CD14-positive monocyte (primary cell): ENCODE measurements around the gene KRTAP10-4. TPM values are rescaled to one million over a fixed set of nuclear protein-coding genes. Genes with fewer than 3 reads are reported as not detected.

ENCODE experiments used
- DNase-seq, 3 donors: peaks; one replicate each; pipeline ENCODE4 v3.0.0-alpha.2; 2011 to 2022
- H2AFZ ChIP-seq: 2 replicates; pipeline ENCODE4 v1.6.0; 2012; ENCODE audit warnings: mild to moderate bottlenecking, low read depth, low read length, inconsistent platforms; ENCODE audit not compliant: insufficient read depth, poor library complexity, severe bottlenecking
- H3K27ac ChIP-seq, 2 donors: 1 replicate in 1 of 2; 2 replicates in 1 of 2; pipeline ENCODE4 v1.5.1; 2012 to 2013; ENCODE audit warnings: low read length in 2 of 2, control low read depth in 1 of 2, inconsistent platforms in 1 of 2, low read depth in 1 of 2, mild to moderate bottlenecking in 1 of 2
- H3K27me3 ChIP-seq, 2 donors: one replicate each; pipeline versions ENCODE4 v1.6.0 to v1.6.1; 2011 to 2013; ENCODE audit warnings: low read length in 2 of 2; ENCODE audit not compliant: control insufficient read depth in 2 of 2, insufficient read depth in 2 of 2
- H3K36me3 ChIP-seq, 2 donors: replicated peaks in 1 of 2; 1 replicate in 1 of 2; 2 replicates in 1 of 2; pipeline versions ENCODE4 v1.5.1 to v1.6.1; 2012 to 2013; ENCODE audit warnings: low read length in 2 of 2, control low read depth in 1 of 2, inconsistent platforms in 1 of 2, mild to moderate bottlenecking in 1 of 2; ENCODE audit not compliant: insufficient read depth in 2 of 2, control insufficient read depth in 1 of 2
- H3K4me1 ChIP-seq, 2 donors: 1 replicate in 1 of 2; 2 replicates in 1 of 2; pipeline versions ENCODE4 v1.5.1 to v1.6.1; 2012 to 2013; ENCODE audit warnings: low read length in 2 of 2, control low read depth in 1 of 2, inconsistent platforms in 1 of 2, mild to moderate bottlenecking in 1 of 2, moderate library complexity in 1 of 2; ENCODE audit not compliant: insufficient read depth in 2 of 2, control insufficient read depth in 1 of 2
- H3K4me2 ChIP-seq: replicated peaks from 2 replicates; pipeline ENCODE3; 2012; ENCODE audit warnings: low read length, moderate library complexity, mild to moderate bottlenecking; ENCODE audit not compliant: poor library complexity, severe bottlenecking; ENCODE audit errors: extremely low read depth
- H3K4me3 ChIP-seq, 3 experiments: fragments of 200-600 bp in 1 of 3; sonication (generic) in 1 of 3; replicated peaks in 1 of 3; 1 replicate in 2 of 3; 2 replicates in 1 of 3; pipeline ENCODE4 v1.5.1; 2011 to 2013; ENCODE audit warnings: low read length in 3 of 3, mild to moderate bottlenecking in 3 of 3, control low read depth in 2 of 3, low read depth in 2 of 3, inconsistent platforms in 1 of 3, moderate library complexity in 1 of 3
- H3K79me2 ChIP-seq: 2 replicates; pipeline ENCODE4 v1.6.0; 2012; ENCODE audit warnings: mild to moderate bottlenecking, control low read depth, inconsistent platforms, low read length, moderate library complexity; ENCODE audit not compliant: insufficient read depth
- H3K9ac ChIP-seq: 2 replicates; pipeline ENCODE4 v1.6.0; 2017; ENCODE audit warnings: low read length, mild to moderate bottlenecking; ENCODE audit not compliant: insufficient read depth, poor library complexity, severe bottlenecking
- H3K9me3 ChIP-seq, 2 donors: replicated peaks in 1 of 2; 1 replicate in 1 of 2; 2 replicates in 1 of 2; pipeline versions ENCODE4 v1.5.1 to v1.6.1; 2012 to 2013; ENCODE audit warnings: low read length in 2 of 2, control low read depth in 1 of 2; ENCODE audit not compliant: control insufficient read depth in 1 of 2, insufficient read depth in 1 of 2
- H4K20me1 ChIP-seq: 2 replicates; pipeline ENCODE4 v1.6.0; 2012; ENCODE audit warnings: mild to moderate bottlenecking, low read length, control low read depth, moderate library complexity; ENCODE audit not compliant: insufficient read depth
- H3K27ac Mint-ChIP-seq, 7 donors: one replicate each; pipeline ENCODE4 v1.8.0; 2020; ENCODE audit warnings: mild to moderate bottlenecking in 7 of 7, mixed read lengths in 7 of 7, moderate library complexity in 6 of 7, inconsistent platforms in 2 of 7
- H3K27me3 Mint-ChIP-seq, 3 donors: one replicate each; pipeline ENCODE4 v1.8.0; 2021 to 2022; ENCODE audit warnings: low read depth in 3 of 3, mild to moderate bottlenecking in 3 of 3, mixed read lengths in 3 of 3, moderate library complexity in 3 of 3, inconsistent platforms in 1 of 3
- H3K36me3 Mint-ChIP-seq, 2 donors: one replicate each; pipeline ENCODE4 v1.8.0; 2020; ENCODE audit warnings: mixed read lengths in 2 of 2, inconsistent platforms in 1 of 2, mild to moderate bottlenecking in 1 of 2
- H3K4me1 Mint-ChIP-seq: one replicate; pipeline ENCODE4 v1.8.0; 2020; ENCODE audit warnings: mild to moderate bottlenecking, mixed read lengths
- H3K4me3 Mint-ChIP-seq, 2 donors: one replicate each; pipeline ENCODE4 v1.8.0; 2020; ENCODE audit warnings: mild to moderate bottlenecking in 2 of 2, mixed read lengths in 2 of 2, moderate library complexity in 1 of 2
- H3K9me3 Mint-ChIP-seq, 7 donors: one replicate each; pipeline ENCODE4 v1.8.0; 2020 to 2022; ENCODE audit warnings: mixed read lengths in 7 of 7, mild to moderate bottlenecking in 6 of 7, moderate library complexity in 6 of 7, inconsistent platforms in 2 of 7
- CTCF ChIP-seq: fragments of 200-600 bp; IDR thresholded peaks from one replicate; pipeline ENCODE4 v1.8.0; 2022; ENCODE audit warnings: antibody characterized with exemption, mild to moderate bottlenecking
- WGBS: methylation state at CpG from one replicate; pipeline ENCODE4 v1.1.5; 2013; ENCODE audit warnings: missing lambda C conversion rate; ENCODE audit not compliant: insufficient coverage; 5-methylcytosine and 5-hydroxymethylcytosine counted together
- intact Hi-C, 2 donors: fragments of 100-400 bp; cut with micrococcal nuclease; formaldehyde crosslinking; loops; one replicate each; pipeline versions ENCODE4 v1.15.0 to v1.15.1; 2023
- polyA plus RNA-seq, 3 donors: library from polyadenylated mRNA; depleted of rRNA in 1 of 3; unstranded in 2 of 3; stranded (reverse) in 1 of 3; fragments of 300-500 nt in 2 of 3; fragments of >200 nt in 1 of 3; fragmentation: Illumina TruSeq in 2 of 3; gene quantifications; 1 replicate in 2 of 3; 2 replicates in 1 of 3; pipeline ENCODE4 v1.2.3, GENCODE V29; 2012 to 2021

Gene KRTAP10-4
- polyA plus RNA-seq, 3 donors = not detected

GRCh38 chr21:44583089-44583799, 9.7 kb downstream of the KRTAP10-4 start:
- no peak overlapping the region for H3K4me2 ChIP-seq
- intact Hi-C loops = no loop called here
- no peaks in the 10 kb centered on the region for H4K20me1 ChIP-seq
- H3K4me1 ChIP-seq = no peaks in the 10 kb centered on the region
- H3K27ac Mint-ChIP-seq = no peak overlapping the region
- no peak overlapping the region for H3K9ac ChIP-seq
- H3K79me2 ChIP-seq = no peaks in the 10 kb centered on the region
- H3K27me3 ChIP-seq = peaks cover 0 to 16% of the 10 kb centered on the region in 2 donors
- no peak for TF ChIP-seq CTCF
- H2AFZ ChIP-seq = no peak overlapping the region
- H3K4me1 Mint-ChIP-seq = no peaks in the 10 kb centered on the region
- peaks cover 13 to 49% (median 17%) of the 10 kb centered on the region in 3 donors for H3K27me3 Mint-ChIP-seq
- H3K9me3 Mint-ChIP-seq = peaks cover 22 to 45% (median 34%) of the 10 kb centered on the region in 7 donors
- DNase-seq = no peak
- no peak overlapping the region for H3K4me3 ChIP-seq
- H3K4me3 Mint-ChIP-seq = no peak overlapping the region
- WGBS = 45% methylated on average over 6 of the region's 11 CpGs
- H3K36me3 Mint-ChIP-seq = no peaks in the 10 kb centered on the region
- peaks cover 6 to 28% of the 10 kb centered on the region in 2 donors for H3K9me3 ChIP-seq
- H3K36me3 ChIP-seq = no peaks in the 10 kb centered on the region
- no peak overlapping the region for H3K27ac ChIP-seq

GRCh38 chr21:44583800-44584147, 10.2 kb downstream of the KRTAP10-4 start:
- Histone ChIP-seq H3K4me1 (no peaks in the 10 kb centered on the region), H3K27me3 (peaks cover 0 to 16% of the 10 kb centered on the region in 2 donors), H3K9ac (no peak overlapping the region), H3K9me3 (peaks cover 6 to 22% of the 10 kb centered on the region in 2 donors), H3K4me2 (no peak overlapping the region), H3K4me3 (no peak overlapping the region), H3K79me2 (no peaks in the 10 kb centered on the region), H3K27ac (no peak overlapping the region), H2AFZ (no peak overlapping the region), H4K20me1 (no peaks in the 10 kb centered on the region), H3K36me3 (no peaks in the 10 kb centered on the region)
- no peaks in the 10 kb centered on the region for H3K4me1 Mint-ChIP-seq
- no peak overlapping the region for H3K27ac Mint-ChIP-seq
- DNase-seq = no peak
- no peaks in the 10 kb centered on the region for H3K36me3 Mint-ChIP-seq
- intact Hi-C loops = no loop called here
- H3K9me3 Mint-ChIP-seq = peaks cover 22 to 41% (median 31%) of the 10 kb centered on the region in 7 donors
- H3K4me3 Mint-ChIP-seq = no peak overlapping the region
- H3K27me3 Mint-ChIP-seq = peaks cover 12 to 50% (median 17%) of the 10 kb centered on the region in 3 donors
- no peak for TF ChIP-seq CTCF
- 80% methylated on average over 1 of the region's 6 CpGs for WGBS
